Subcutaneous preadipocyte (primary cell): ENCODE measurements around the gene ALG10B. TPM values are rescaled to one million over a fixed set of nuclear protein-coding genes. Genes with fewer than 3 reads are reported as not detected.

Source experiments
- small RNA-seq: library from RNA; depleted of rRNA; stranded (forward); fragments of <200 nt; gene quantifications from one replicate; pipeline ENCODE3, GENCODE V24; 2012
- total RNA-seq: library from RNA; depleted of rRNA; stranded (reverse); fragments of >200 nt; gene quantifications from 2 replicates; pipeline ENCODE4 v1.2.3, GENCODE V29; 2012

Gene ALG10B, protein sequence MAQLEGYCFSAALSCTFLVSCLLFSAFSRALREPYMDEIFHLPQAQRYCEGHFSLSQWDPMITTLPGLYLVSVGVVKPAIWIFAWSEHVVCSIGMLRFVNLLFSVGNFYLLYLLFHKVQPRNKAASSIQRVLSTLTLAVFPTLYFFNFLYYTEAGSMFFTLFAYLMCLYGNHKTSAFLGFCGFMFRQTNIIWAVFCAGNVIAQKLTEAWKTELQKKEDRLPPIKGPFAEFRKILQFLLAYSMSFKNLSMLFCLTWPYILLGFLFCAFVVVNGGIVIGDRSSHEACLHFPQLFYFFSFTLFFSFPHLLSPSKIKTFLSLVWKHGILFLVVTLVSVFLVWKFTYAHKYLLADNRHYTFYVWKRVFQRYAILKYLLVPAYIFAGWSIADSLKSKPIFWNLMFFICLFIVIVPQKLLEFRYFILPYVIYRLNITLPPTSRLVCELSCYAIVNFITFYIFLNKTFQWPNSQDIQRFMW
- 3.5 and 4.4 TPM in 2 replicates for total RNA-seq

DNA sequence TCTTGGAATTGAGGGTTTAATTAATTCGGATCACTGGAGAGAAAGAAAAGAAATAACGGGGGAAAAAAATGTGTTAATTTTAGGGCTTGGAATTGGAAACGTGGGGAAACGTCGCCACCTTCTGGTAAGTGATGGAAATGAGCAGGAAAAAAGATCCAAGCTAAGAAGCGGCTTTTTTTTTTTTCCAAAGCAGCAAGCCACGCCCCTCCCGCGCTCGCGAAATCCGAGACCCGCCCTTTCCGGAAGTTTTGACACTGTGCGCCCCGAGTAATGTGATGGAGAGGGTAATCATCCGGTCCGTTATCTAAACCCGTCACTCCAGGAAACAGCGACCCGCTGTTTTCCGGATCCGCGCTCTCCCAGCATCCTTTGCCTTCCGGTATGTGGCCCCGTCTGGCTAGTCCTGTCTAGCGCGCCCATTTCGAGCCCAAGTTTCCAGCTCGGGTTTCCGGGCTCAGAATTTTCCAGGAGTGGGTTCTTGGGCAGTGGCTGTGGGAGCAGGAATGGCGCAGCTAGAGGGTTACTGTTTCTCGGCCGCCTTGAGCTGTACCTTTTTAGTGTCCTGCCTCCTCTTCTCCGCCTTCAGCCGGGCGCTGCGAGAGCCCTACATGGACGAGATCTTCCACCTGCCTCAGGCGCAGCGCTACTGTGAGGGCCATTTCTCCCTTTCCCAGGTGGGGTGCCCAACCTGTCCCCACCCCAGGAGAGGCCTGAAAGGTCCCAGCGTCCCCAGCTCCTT lies at the start of gene ALG10B:
Gene ALG10B (plus strand): TSS at position 384 of the 739 bp plus-strand sequence. CDS start 120 bp downstream, at position 504.

Small RNAs within 50 kb of the gene (small RNA-seq; reads per million reads assigned to genes)
- not detected for gene RF00019
